Nephron progenitor cell (in vitro differentiated cells): ENCODE results near the gene ERCC6L.
"Not testable (repeated sequence)": the region's sequence is repeated elsewhere in the genome, so short reads cannot be mapped to it uniquely, and the experiment has no call there.

Source experiments
- DNase-seq: peaks from one replicate; pipeline ENCODE4 v3.0.0; 2021
- H3K27ac Mint-ChIP-seq: 2 replicates; pipeline ENCODE4 v1.8.0; 2021; ENCODE audit warnings: mild to moderate bottlenecking, moderate library complexity, mixed read lengths
- H3K27me3 Mint-ChIP-seq: 2 replicates; pipeline ENCODE4 v1.8.0; 2021; ENCODE audit warnings: mild to moderate bottlenecking, low read depth, mixed read lengths; ENCODE audit not compliant: poor library complexity
- H3K36me3 Mint-ChIP-seq: 2 replicates; pipeline ENCODE4 v1.8.0; 2021; ENCODE audit warnings: low read depth, mixed read lengths
- H3K4me1 Mint-ChIP-seq: 2 replicates; pipeline ENCODE4 v1.8.0; 2021; ENCODE audit warnings: mixed read lengths
- H3K4me3 Mint-ChIP-seq: 2 replicates; pipeline ENCODE4 v1.8.0; 2021; ENCODE audit warnings: mild to moderate bottlenecking, moderate library complexity, mixed read lengths
- H3K9me3 Mint-ChIP-seq: 2 replicates; pipeline ENCODE4 v1.8.0; 2021; ENCODE audit warnings: mild to moderate bottlenecking, moderate library complexity, mixed read lengths
- CTCF ChIP-seq: fragments of 200-600 bp; sonication (generic); IDR thresholded peaks from 2 replicates; pipeline ENCODE4 v1.5.0; 2021; ENCODE audit warnings: antibody characterized with exemption

The ERCC6L gene

GRCh38 chrX:72245461-72246089 lies 6.7 kb upstream of the ERCC6L start:
- Mint-ChIP-seq H3K27me3 (no peaks in the 10 kb centered on the region), H3K27ac (no peak overlapping the region), H3K9me3 (peaks cover 64% of the 10 kb centered on the region), H3K36me3 (peaks cover 5% of the 10 kb centered on the region), H3K4me3 (no peak overlapping the region), H3K4me1 (no peaks in the 10 kb centered on the region)
- peak; percentile 56 for TF ChIP-seq CTCF
- DNase-seq, result peak; percentile 61

GRCh38 chrX:72243472-72243871 lies 4.6 kb upstream of the ERCC6L start:
- Mint-ChIP-seq H3K4me1 (peaks cover under 1% of the 10 kb centered on the region), H3K36me3 (peaks cover 5% of the 10 kb centered on the region), H3K4me3 (no peak overlapping the region), H3K27ac (no peak overlapping the region), H3K27me3 (no peaks in the 10 kb centered on the region), H3K9me3 (peaks cover 70% of the 10 kb centered on the region)
- no peak for TF ChIP-seq CTCF
- no peak for DNase-seq

DNA sequence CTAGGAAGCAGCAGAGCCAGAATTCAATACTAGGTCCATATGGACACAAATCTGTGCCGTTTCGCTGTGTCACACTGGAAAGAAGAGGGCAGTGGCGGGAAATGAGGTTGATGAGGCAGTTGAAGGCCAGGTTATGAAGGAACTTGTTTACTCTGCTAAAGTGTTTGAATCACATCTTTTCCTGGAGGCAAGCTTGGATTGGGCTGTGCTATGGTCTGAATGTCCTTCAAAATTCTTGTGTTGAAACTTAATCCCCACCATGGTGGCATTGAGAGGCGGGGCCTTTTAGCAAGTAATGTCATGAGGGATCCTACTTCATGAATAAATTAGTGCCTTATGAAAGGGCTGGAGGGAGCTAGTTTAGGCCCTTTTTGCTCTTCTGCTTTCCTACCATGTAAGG lies 2.1 kb upstream of the ERCC6L start:
- TF ChIP-seq CTCF, result no peak
- H3K27ac Mint-ChIP-seq, result no peak overlapping the region
- peaks cover 69% of the 10 kb centered on the region for H3K9me3 Mint-ChIP-seq
- no peak overlapping the region for H3K4me3 Mint-ChIP-seq
- no peaks in the 10 kb centered on the region for H3K27me3 Mint-ChIP-seq
- H3K36me3 Mint-ChIP-seq, result peaks cover 22% of the 10 kb centered on the region
- DNase-seq, result no peak
- H3K4me1 Mint-ChIP-seq, result peaks cover 8% of the 10 kb centered on the region

- H3K27ac Mint-ChIP-seq, result no peak overlapping the region
- no peak for DNase-seq
- peaks cover 69% of the 10 kb centered on the region for H3K9me3 Mint-ChIP-seq
- TF ChIP-seq CTCF, result no peak
- peak overlapping the region; percentile 85 for H3K4me3 Mint-ChIP-seq
- H3K36me3 Mint-ChIP-seq, result peaks cover 41% of the 10 kb centered on the region
- peaks cover 8% of the 10 kb centered on the region for H3K4me1 Mint-ChIP-seq
- H3K27me3 Mint-ChIP-seq, result no peaks in the 10 kb centered on the region
These were observed 644 bp downstream of the ERCC6L start for GRCh38 chrX:72238183-72238582.

DNA sequence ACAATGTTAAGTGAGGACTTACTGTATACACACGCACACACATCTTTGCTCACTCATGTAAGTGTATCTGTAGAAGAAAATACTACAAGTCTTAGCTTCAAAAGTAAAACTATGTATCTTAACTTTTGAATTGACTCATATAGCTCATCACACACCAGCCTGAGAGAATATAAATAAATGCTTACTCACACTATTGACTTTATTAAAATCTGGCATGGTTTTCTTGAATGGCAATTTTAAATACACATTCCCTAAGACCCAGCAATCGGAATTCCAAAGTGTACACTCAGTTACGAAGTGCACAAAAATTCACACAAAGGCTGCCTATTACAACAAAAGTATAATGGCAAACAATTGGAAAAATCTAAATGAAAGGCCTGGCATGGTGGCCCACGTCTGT lies 2.0 kb downstream of the ERCC6L start:
- H3K27me3 Mint-ChIP-seq, result no peaks in the 10 kb centered on the region
- no peak overlapping the region for H3K27ac Mint-ChIP-seq
- TF ChIP-seq CTCF, result no peak
- peaks cover 71% of the 10 kb centered on the region for H3K9me3 Mint-ChIP-seq
- no peak for DNase-seq
- H3K36me3 Mint-ChIP-seq, result peaks cover 49% of the 10 kb centered on the region
- H3K4me1 Mint-ChIP-seq, result peaks cover 8% of the 10 kb centered on the region
- peak overlapping the region; percentile 16 for H3K4me3 Mint-ChIP-seq

- no peak for TF ChIP-seq CTCF
- peaks cover 25% of the 10 kb centered on the region for H3K36me3 Mint-ChIP-seq
- H3K4me3 Mint-ChIP-seq, result no peak overlapping the region
- no peak overlapping the region for H3K27ac Mint-ChIP-seq
- no peak for DNase-seq
- no peaks in the 10 kb centered on the region for H3K27me3 Mint-ChIP-seq
- peaks cover 23% of the 10 kb centered on the region for H3K9me3 Mint-ChIP-seq
- H3K4me1 Mint-ChIP-seq, result no peaks in the 10 kb centered on the region
These were observed 8.5 kb downstream of the ERCC6L start for GRCh38 chrX:72230290-72230689.

DNA sequence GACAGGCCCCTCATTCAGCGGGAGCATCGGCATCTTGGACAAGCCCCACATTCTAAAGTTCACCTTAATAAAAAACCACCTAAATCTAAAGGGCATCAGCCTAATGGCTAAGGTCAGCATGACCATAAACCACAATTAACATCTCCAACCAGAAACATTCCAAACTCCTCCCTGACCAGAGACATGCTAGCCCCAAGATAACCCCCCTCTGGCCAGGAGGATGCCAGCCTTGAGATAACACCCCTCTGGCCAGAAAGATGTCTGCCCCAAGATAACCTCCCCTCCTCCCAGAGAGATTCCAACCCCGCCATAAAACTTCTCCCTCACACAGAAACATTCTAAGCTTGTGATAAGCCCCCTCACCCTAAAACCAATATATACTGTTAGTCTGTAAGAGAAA lies 18.5 kb downstream of the ERCC6L start:
- peaks cover 49% of the 10 kb centered on the region for H3K36me3 Mint-ChIP-seq
- not testable (repeated sequence) for DNase-seq, H3K4me3 Mint-ChIP-seq, H3K27ac Mint-ChIP-seq, H3K27me3 Mint-ChIP-seq, H3K4me1 Mint-ChIP-seq
- H3K9me3 Mint-ChIP-seq, result peaks cover 58% of the 10 kb centered on the region
